MCF 10A (cell line): ENCODE results near the gene ENTHD1. TPM values are rescaled to one million over a fixed set of nuclear protein-coding genes. Genes with fewer than 3 reads are reported as not detected.

ENCODE experiments used
- BruUV-seq: library from RNA; stranded (reverse); fragments of 400-500 nt; replicated peaks from 2 replicates; lab custom pipeline; 2021; lab: Mats Ljungman, UMichigan
- CTCF ChIA-PET: fragments of 300-600 bp; sonication (Branson Sonifier 250); formaldehyde crosslinking; extraction: SDS; loops from one replicate; lab custom pipeline; 2021; ENCODE audit warnings: antibody characterized with exemption, inconsistent platforms; lab: Yijun Ruan, JAX
- POLR2A ChIA-PET: fragments of 300-600, 350-650 bp; sonication (Branson Sonifier 250); formaldehyde crosslinking; extraction: SDS; loops from one replicate; lab custom pipeline; 2020; ENCODE audit warnings: antibody characterized with exemption, inconsistent platforms; lab: Yijun Ruan, JAX
- DNase-seq: peaks from one replicate; pipeline ENCODE4 v3.0.0-alpha.2; 2018; ENCODE audit not compliant: unreplicated experiment
- H3K27ac Mint-ChIP-seq: one replicate; pipeline ENCODE4 v1.8.0; 2022; ENCODE audit warnings: mild to moderate bottlenecking, low read depth, mixed read lengths; ENCODE audit not compliant: unreplicated experiment
- H3K27me3 Mint-ChIP-seq: one replicate; pipeline ENCODE4 v1.8.0; 2022; ENCODE audit warnings: mixed read lengths; ENCODE audit not compliant: insufficient read depth, unreplicated experiment
- H3K36me3 Mint-ChIP-seq: one replicate; pipeline ENCODE4 v1.8.0; 2022; ENCODE audit warnings: mild to moderate bottlenecking, moderate library complexity, mixed read lengths; ENCODE audit not compliant: insufficient read depth, unreplicated experiment
- H3K4me1 Mint-ChIP-seq: one replicate; pipeline ENCODE4 v1.8.0; 2022; ENCODE audit warnings: mixed read lengths; ENCODE audit not compliant: insufficient read depth, unreplicated experiment
- H3K4me3 Mint-ChIP-seq: one replicate; pipeline ENCODE4 v1.8.0; 2022; ENCODE audit warnings: mild to moderate bottlenecking, moderate library complexity, mixed read lengths; ENCODE audit not compliant: unreplicated experiment
- H3K9me3 Mint-ChIP-seq: one replicate; pipeline ENCODE4 v1.8.0; 2022; ENCODE audit warnings: mixed read lengths; ENCODE audit not compliant: unreplicated experiment
- CTCF ChIP-seq: fragments of 200-600 bp; IDR thresholded peaks from one replicate; pipeline ENCODE4 v1.8.0; 2022; ENCODE audit warnings: antibody characterized with exemption, mild to moderate bottlenecking; ENCODE audit not compliant: unreplicated experiment
- intact Hi-C: fragments of 100-400 bp; cut with micrococcal nuclease; formaldehyde crosslinking; loops from 2 replicates; pipeline ENCODE4 v1.14.1; 2022
- total RNA-seq: library from RNA; stranded (reverse); gene quantifications from 2 replicates; pipeline ENCODE4 v1.2.3, GENCODE V29; 2022

The ENTHD1 gene
- total RNA-seq, 1 experiment from 2014 or later, result not detected

- H3K27ac Mint-ChIP-seq, result no peak overlapping the region
- CTCF ChIA-PET, result interaction anchor here (1.9 kb wide), 1 partner anchor 83 kb away, joined by 10 read pairs; no protein-coding TSS in a partner anchor
- no peak overlapping the region for H3K4me3 Mint-ChIP-seq
- POLR2A ChIA-PET, result interaction anchor here (0.6 kb wide), 1 partner anchor 14 kb away, joined by 3 read pairs; no protein-coding TSS in a partner anchor
- no peaks in the 10 kb centered on the region for H3K4me1 Mint-ChIP-seq
- TF ChIP-seq CTCF, result no peak
- BruUV-seq, result no TSS peak
- no peak for DNase-seq
- H3K27me3 Mint-ChIP-seq, result peaks cover 4% of the 10 kb centered on the region
- no peaks in the 10 kb centered on the region for H3K36me3 Mint-ChIP-seq
- no peaks in the 10 kb centered on the region for H3K9me3 Mint-ChIP-seq
- intact Hi-C loops, result loop anchor here (5.0 kb wide), 1 partner anchor 399 kb away; no protein-coding TSS in a partner anchor
Observed at GRCh38 chr22:39941601-39942000, 48.0 kb upstream of the ENTHD1 start.

- CTCF ChIA-PET, result no interaction called here
- intact Hi-C loops, result loop anchor here (5.0 kb wide), 1 partner anchor 399 kb away; no protein-coding TSS in a partner anchor
- POLR2A ChIA-PET, result interaction anchor here (0.6 kb wide), 1 partner anchor 15 kb away, joined by 3 read pairs; no protein-coding TSS in a partner anchor
- BruUV-seq, result no TSS peak
- Mint-ChIP-seq H3K9me3 (no peaks in the 10 kb centered on the region), H3K27ac (no peak overlapping the region), H3K36me3 (no peaks in the 10 kb centered on the region), H3K4me1 (no peaks in the 10 kb centered on the region), H3K27me3 (peaks cover 11% of the 10 kb centered on the region), H3K4me3 (no peak overlapping the region)
- no peak for TF ChIP-seq CTCF
- no peak for DNase-seq
Observed at GRCh38 chr22:39940757-39941305, 47.3 kb upstream of the ENTHD1 start.

- peaks cover 20% of the 10 kb centered on the region for H3K27me3 Mint-ChIP-seq
- intact Hi-C loops, result loop anchor here (5.0 to 10.0 kb wide), 3 partner anchors 315 to 405 kb away; partner anchors contain the start of gene ADSL
- H3K9me3 Mint-ChIP-seq, result no peaks in the 10 kb centered on the region
- TF ChIP-seq CTCF, result no peak
- DNase-seq, result no peak
- ChIA-PET CTCF (interaction anchor here (0.5 to 0.7 kb wide), 3 partner anchors 15 to 88 kb away, joined by 3 to 4 read pairs (median 3); no protein-coding TSS in a partner anchor), POLR2A (no interaction called here)
- H3K4me1 Mint-ChIP-seq, result no peaks in the 10 kb centered on the region
- no TSS peak for BruUV-seq
- no peaks in the 10 kb centered on the region for H3K36me3 Mint-ChIP-seq
- no peak overlapping the region for H3K27ac Mint-ChIP-seq
- no peak overlapping the region for H3K4me3 Mint-ChIP-seq
Observed at GRCh38 chr22:39939830-39940229, 46.3 kb upstream of the ENTHD1 start.

GRCh38 chr22:39938509-39939111 lies 45.0 kb upstream of the ENTHD1 start:
- Mint-ChIP-seq H3K27ac (no peak overlapping the region), H3K9me3 (no peaks in the 10 kb centered on the region), H3K4me1 (no peaks in the 10 kb centered on the region), H3K27me3 (peaks cover 20% of the 10 kb centered on the region), H3K4me3 (no peak overlapping the region), H3K36me3 (no peaks in the 10 kb centered on the region)
- ChIA-PET POLR2A (no interaction called here), CTCF (interaction anchor here (0.6 kb wide), 1 partner anchor 86 kb away, joined by 3 read pairs; no protein-coding TSS in a partner anchor)
- DNase-seq, result no peak
- intact Hi-C loops, result loop anchor here (10.0 kb wide), 2 partner anchors 314 to 406 kb away; partner anchors contain the start of gene ADSL
- no peak for TF ChIP-seq CTCF
- no TSS peak for BruUV-seq
